Naive thymus-derived CD4-positive, alpha-beta T cell (primary cell): Measurements from ENCODE around the gene RPL12. TPM values are rescaled to one million over a fixed set of nuclear protein-coding genes. Genes with fewer than 3 reads are reported as not detected.

Experiments used
- ATAC-seq: fragments of 150-1000 bp; cut with Tn5 transposase; 2 replicates; pipeline ENCODE4 v1.10.0; 2021; ENCODE audit warnings: mild to moderate bottlenecking, moderate library complexity
- CTCF ChIA-PET: fragments of 350-600 bp; sonication (Branson Sonifier 250); formaldehyde crosslinking; loops from one replicate; lab custom pipeline; 2021; ENCODE audit warnings: antibody characterized with exemption; lab: Charles Lee
- POLR2A ChIA-PET: fragments of 350-600 bp; sonication (Branson Sonifier 250); formaldehyde crosslinking; loops from one replicate; lab custom pipeline; 2021; ENCODE audit warnings: antibody characterized with exemption, inconsistent platforms; lab: Charles Lee
- DNase-seq, 9 donors: peaks; one replicate each; pipeline versions ENCODE4 v3.0.0 to v3.0.0-alpha.2; 2020 to 2022; ENCODE audit warnings: mixed read lengths in 1 of 9
- H3K27ac ChIP-seq: one replicate; pipeline ENCODE4 v1.7.0; 2013; ENCODE audit warnings: mild to moderate bottlenecking, low read depth, low read length, moderate library complexity
- H3K27me3 ChIP-seq, 2 donors: one replicate each; pipeline ENCODE4 v1.7.0; 2013; ENCODE audit warnings: low read length in 2 of 2, mild to moderate bottlenecking in 2 of 2, moderate library complexity in 2 of 2; ENCODE audit not compliant: control insufficient read depth in 2 of 2, insufficient read depth in 2 of 2
- H3K36me3 ChIP-seq, 3 experiments: 1 replicate in 2 of 3; 2 replicates in 1 of 3; pipeline ENCODE4 v1.7.0; 2013; ENCODE audit warnings: low read length in 3 of 3, mild to moderate bottlenecking in 3 of 3, moderate library complexity in 1 of 3; ENCODE audit not compliant: insufficient read depth in 3 of 3, control insufficient read depth in 2 of 3
- H3K4me1 ChIP-seq, 2 donors: one replicate each; pipeline ENCODE4 v1.7.0; 2013; ENCODE audit warnings: low read length in 2 of 2, mild to moderate bottlenecking in 2 of 2, moderate library complexity in 1 of 2; ENCODE audit not compliant: control insufficient read depth in 2 of 2, insufficient read depth in 2 of 2
- H3K4me3 ChIP-seq: 2 replicates; pipeline ENCODE4 v1.7.0; 2013; ENCODE audit warnings: mild to moderate bottlenecking, low read length
- H3K9me3 ChIP-seq, 3 experiments: 1 replicate in 2 of 3; 2 replicates in 1 of 3; pipeline ENCODE4 v1.7.0; 2013; ENCODE audit warnings: low read length in 3 of 3; ENCODE audit not compliant: control insufficient read depth in 2 of 3
- H3K27ac Mint-ChIP-seq, 9 donors: one replicate each; pipeline ENCODE4 v1.8.0; 2020 to 2022; ENCODE audit warnings: mixed read lengths in 9 of 9, mild to moderate bottlenecking in 8 of 9, moderate library complexity in 5 of 9, inconsistent platforms in 2 of 9
- H3K27me3 Mint-ChIP-seq, 5 donors: one replicate each; pipeline ENCODE4 v1.8.0; 2021 to 2022; ENCODE audit warnings: mixed read lengths in 5 of 5, mild to moderate bottlenecking in 1 of 5
- H3K36me3 Mint-ChIP-seq, 5 donors: one replicate each; pipeline ENCODE4 v1.8.0; 2020 to 2022; ENCODE audit warnings: mixed read lengths in 5 of 5, mild to moderate bottlenecking in 3 of 5, inconsistent platforms in 1 of 5
- H3K4me1 Mint-ChIP-seq, 7 donors: one replicate each; pipeline ENCODE4 v1.8.0; 2020 to 2022; ENCODE audit warnings: mixed read lengths in 7 of 7, mild to moderate bottlenecking in 3 of 7, inconsistent platforms in 1 of 7
- H3K4me3 Mint-ChIP-seq, 10 donors: one replicate each; pipeline ENCODE4 v1.8.0; 2020 to 2022; ENCODE audit warnings: mild to moderate bottlenecking in 10 of 10, mixed read lengths in 10 of 10, moderate library complexity in 6 of 10, inconsistent platforms in 2 of 10
- H3K9me3 Mint-ChIP-seq, 11 donors: one replicate each; pipeline ENCODE4 v1.8.0; 2020 to 2022; ENCODE audit warnings: mixed read lengths in 11 of 11, mild to moderate bottlenecking in 4 of 11, inconsistent platforms in 1 of 11, moderate library complexity in 1 of 11
- intact Hi-C, 2 donors: fragments of 100-400 bp; cut with micrococcal nuclease; formaldehyde crosslinking; loops; one replicate each; pipeline ENCODE4 v1.15.1; 2023
- polyA plus RNA-seq, 2 donors: library from polyadenylated mRNA; unstranded; fragments of 300-500 nt; fragmentation: Illumina TruSeq; gene quantifications; one replicate each; pipeline ENCODE4 v1.2.3, GENCODE V29; 2021
- total RNA-seq, 6 experiments: library from RNA in 5 of 6; stranded (reverse) in 5 of 6; gene quantifications; 1 replicate in 5 of 6; 2 replicates in 1 of 6; pipeline ENCODE4 v1.2.3 and lab custom pipeline; 2021 to 2026

The RPL12 gene
- total and polyA plus RNA-seq, 7 experiments from 2014 or later, result 1,005 to 1,958 (median 1,896) TPM

DNA sequence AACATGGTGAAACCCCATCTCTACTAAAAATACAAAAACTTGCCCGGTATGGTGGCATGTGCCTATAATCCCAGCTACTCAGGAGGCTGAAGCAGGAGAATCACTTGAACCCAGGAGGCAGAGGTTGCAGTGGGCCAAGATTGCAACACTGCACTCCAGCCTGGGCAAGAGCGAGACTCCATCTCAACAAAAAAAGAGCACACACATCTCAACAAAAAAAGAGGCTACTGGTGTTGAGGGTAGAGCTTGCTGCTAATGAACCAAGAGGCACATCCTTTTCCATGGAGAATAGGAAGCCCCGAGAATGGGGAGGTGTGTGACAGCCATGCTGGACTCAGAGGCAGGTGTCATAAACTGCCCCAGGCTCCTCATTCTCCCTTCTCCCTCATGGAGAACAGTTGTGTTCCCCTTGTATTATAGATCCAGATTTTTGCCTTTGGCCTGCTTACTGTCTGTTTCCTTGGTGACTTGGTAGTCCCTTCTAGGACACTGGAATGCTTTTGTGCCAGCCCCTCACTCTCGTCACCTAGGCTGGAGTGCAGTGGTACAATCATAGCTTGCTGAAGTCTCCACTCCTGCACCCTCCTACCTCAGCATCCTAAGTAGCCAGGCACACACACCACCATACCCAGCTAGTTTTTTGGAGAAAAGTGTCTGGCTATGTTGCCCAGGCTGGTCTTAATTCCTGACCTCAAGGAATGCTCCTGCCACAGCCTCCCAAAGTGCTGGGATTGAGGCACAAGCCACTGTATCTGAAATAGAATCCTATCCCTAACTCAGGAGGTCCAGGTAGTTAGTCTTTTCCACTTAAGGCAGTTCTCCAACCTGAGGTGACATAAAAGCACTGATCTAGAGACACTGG lies 5.1 kb downstream of the RPL12 start:
- H3K27ac ChIP-seq, result no peak overlapping the region
- POLR2A ChIA-PET, result no interaction called here
- H3K36me3 ChIP-seq, result peaks cover 21 to 82% (median 36%) of the 10 kb centered on the region in 3 experiments
- peaks cover 21 to 34% (median 30%) of the 10 kb centered on the region in 7 donors for H3K4me1 Mint-ChIP-seq
- peak overlapping the region in 5 of 9 donors; percentile 3 to 84 (median 43) for H3K27ac Mint-ChIP-seq
- peaks cover 10 to 91% (median 42%) of the 10 kb centered on the region in 5 donors for H3K36me3 Mint-ChIP-seq
- H3K27me3 ChIP-seq, result no peaks in the 10 kb centered on the region
- H3K9me3 Mint-ChIP-seq, result peaks cover 0 to 14% (median 0%) of the 10 kb centered on the region in 11 donors
- DNase-seq (no peak), ATAC-seq (no peak)
- H3K4me3 ChIP-seq, result no peak overlapping the region
- intact Hi-C loops, result no loop called here
- no peaks in the 10 kb centered on the region for H3K27me3 Mint-ChIP-seq
- peaks cover 17% of the 10 kb centered on the region in 2 donors for H3K4me1 ChIP-seq
- CTCF ChIA-PET, result interaction anchor here (0.6 kb wide), 1 partner anchor 154 kb away, joined by 4 read pairs; no protein-coding TSS in a partner anchor
- H3K9me3 ChIP-seq, result no peaks in the 10 kb centered on the region
- H3K4me3 Mint-ChIP-seq, result no peak overlapping the region

DNA sequence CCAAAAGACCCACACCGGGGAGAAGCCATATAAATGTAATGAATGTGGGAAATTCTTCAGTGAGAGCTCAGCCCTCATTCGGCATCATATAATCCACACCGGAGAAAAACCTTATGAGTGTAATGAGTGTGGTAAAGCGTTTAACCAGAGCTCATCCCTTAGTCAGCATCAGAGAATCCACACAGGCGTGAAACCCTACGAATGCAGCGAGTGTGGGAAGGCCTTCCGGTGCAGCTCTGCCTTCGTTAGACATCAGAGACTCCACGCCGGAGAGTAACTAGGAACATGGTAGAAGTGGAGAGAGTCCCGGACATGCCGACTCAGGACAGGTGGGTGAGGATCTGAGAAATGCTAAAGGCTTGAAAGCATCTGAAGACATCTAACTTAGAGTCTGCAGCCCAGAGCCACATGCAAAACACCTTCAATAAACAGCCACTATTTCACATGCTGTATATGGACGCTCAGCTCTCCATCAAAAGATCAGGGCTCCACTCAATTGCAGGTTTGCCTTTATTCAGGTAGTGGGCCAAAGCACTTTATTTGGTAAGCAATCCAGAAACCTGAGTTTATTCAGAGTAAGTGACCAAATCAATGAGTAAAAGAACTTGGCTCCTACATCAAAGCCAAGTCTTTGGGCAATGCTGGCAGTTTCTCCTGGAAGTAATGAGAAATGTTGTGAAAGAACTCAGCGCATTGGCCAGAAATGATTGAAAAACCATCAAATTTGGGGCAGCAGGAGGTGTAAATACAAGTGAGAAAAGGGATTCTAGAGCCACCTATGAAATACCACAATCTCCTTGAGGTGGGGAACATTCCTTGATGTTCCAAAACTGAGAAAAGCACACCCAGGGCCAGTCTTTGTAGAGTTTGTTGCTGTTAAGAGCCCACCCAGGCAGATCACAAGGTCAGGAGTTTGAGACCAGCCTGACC lies 6.0 kb downstream of the RPL12 start:
- H3K9me3 Mint-ChIP-seq, result peaks cover 0 to 14% (median 0%) of the 10 kb centered on the region in 11 donors
- H3K4me1 Mint-ChIP-seq, result peaks cover 15 to 29% (median 24%) of the 10 kb centered on the region in 7 donors
- Histone ChIP-seq H3K4me3 (no peak overlapping the region), H3K27me3 (no peaks in the 10 kb centered on the region), H3K27ac (no peak overlapping the region), H3K36me3 (peaks cover 21 to 89% (median 39%) of the 10 kb centered on the region in 3 experiments), H3K9me3 (no peaks in the 10 kb centered on the region), H3K4me1 (peaks cover 15% of the 10 kb centered on the region in 2 donors)
- intact Hi-C loops, result no loop called here
- peaks cover 13 to 94% (median 50%) of the 10 kb centered on the region in 5 donors for H3K36me3 Mint-ChIP-seq
- CTCF ChIA-PET, result no interaction called here
- peak overlapping the region in 3 of 9 donors; percentile 32 to 44 (median 43) for H3K27ac Mint-ChIP-seq
- H3K27me3 Mint-ChIP-seq, result no peaks in the 10 kb centered on the region
- H3K4me3 Mint-ChIP-seq, result no peak overlapping the region
- no peak for ATAC-seq
- POLR2A ChIA-PET, result no interaction called here
- no peak for DNase-seq

DNA sequence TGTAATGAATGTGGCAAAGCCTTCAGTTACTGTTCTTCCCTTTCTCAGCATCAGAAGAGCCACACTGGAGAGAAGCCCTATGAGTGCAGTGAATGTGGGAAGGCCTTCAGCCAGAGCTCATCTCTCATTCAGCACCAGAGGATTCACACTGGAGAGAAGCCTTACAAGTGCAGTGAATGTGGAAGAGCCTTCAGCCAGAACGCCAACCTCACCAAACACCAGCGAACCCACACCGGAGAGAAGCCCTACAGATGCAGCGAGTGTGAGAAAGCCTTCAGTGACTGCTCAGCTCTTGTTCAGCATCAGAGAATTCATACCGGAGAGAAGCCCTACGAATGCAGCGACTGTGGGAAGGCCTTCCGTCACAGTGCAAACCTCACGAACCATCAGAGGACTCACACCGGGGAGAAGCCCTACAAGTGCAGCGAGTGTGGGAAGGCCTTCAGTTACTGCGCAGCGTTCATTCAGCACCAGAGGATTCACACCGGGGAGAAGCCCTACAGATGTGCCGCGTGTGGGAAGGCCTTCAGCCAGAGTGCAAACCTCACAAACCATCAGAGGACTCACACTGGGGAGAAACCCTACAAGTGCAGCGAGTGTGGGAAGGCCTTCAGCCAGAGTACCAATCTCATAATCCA lies 6.8 kb downstream of the RPL12 start:
- Mint-ChIP-seq H3K4me3 (no peak overlapping the region), H3K9me3 (peaks cover 0 to 14% (median 0%) of the 10 kb centered on the region in 11 donors), H3K4me1 (peaks cover 7 to 21% (median 18%) of the 10 kb centered on the region in 7 donors), H3K27ac (peak overlapping the region in 3 of 9 donors; percentile 8 to 56 (median 32)), H3K27me3 (no peaks in the 10 kb centered on the region), H3K36me3 (peaks cover 15 to 91% (median 47%) of the 10 kb centered on the region in 5 donors)
- intact Hi-C loops, result no loop called here
- Histone ChIP-seq H3K9me3 (no peaks in the 10 kb centered on the region), H3K4me1 (peaks cover 7% of the 10 kb centered on the region in 2 donors), H3K27ac (no peak overlapping the region), H3K27me3 (no peaks in the 10 kb centered on the region), H3K36me3 (peaks cover 18 to 86% (median 37%) of the 10 kb centered on the region in 3 experiments), H3K4me3 (no peak overlapping the region)
- POLR2A ChIA-PET, result no interaction called here
- CTCF ChIA-PET, result no interaction called here
- DNase-seq (no peak), ATAC-seq (no peak)

DNA sequence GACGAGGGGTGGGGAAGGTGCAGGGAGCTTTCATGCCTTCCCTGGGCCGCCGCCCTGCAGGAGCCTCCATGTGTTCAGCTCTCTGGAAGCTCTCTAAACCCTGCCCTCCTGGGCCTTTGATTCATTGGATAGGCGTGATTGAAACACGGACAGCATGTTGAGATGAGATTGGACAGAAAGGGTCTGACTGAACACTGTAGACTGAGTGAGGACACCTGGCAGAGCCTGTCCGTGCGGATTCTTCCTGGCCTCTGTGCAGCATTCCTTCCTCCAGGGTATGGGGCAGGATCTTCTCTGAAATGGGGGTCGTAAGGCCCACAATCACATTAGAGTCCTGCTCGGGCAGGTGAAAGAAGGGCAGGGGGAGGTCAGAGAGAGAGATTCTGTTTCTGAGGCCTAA lies 12.8 kb downstream of the RPL12 start:
- Mint-ChIP-seq H3K27ac (no peak overlapping the region), H3K4me3 (peak overlapping the region in 1 of 10 donors; percentile 1), H3K4me1 (peaks cover 0 to 14% (median 4%) of the 10 kb centered on the region in 7 donors), H3K36me3 (peaks cover 25 to 73% (median 42%) of the 10 kb centered on the region in 5 donors), H3K9me3 (no peaks in the 10 kb centered on the region), H3K27me3 (no peaks in the 10 kb centered on the region)
- POLR2A ChIA-PET, result interaction anchor here (1.9 kb wide), 1 partner anchor 12 kb away, joined by 5 read pairs; the partner anchor contains the start of genes LRSAM1 and RPL12
- no peak for DNase-seq
- H3K36me3 ChIP-seq, result peaks cover 26 to 83% (median 29%) of the 10 kb centered on the region in 3 experiments
- H3K9me3 ChIP-seq, result no peaks in the 10 kb centered on the region
- no peak overlapping the region for H3K27ac ChIP-seq
- intact Hi-C loops, result no loop called here
- CTCF ChIA-PET, result interaction anchor here (1.0 kb wide), 1 partner anchor 17 kb away, joined by 3 read pairs; no protein-coding TSS in a partner anchor
- ATAC-seq, result no peak
- peaks cover 0 to 22% of the 10 kb centered on the region in 2 donors for H3K4me1 ChIP-seq
- no peaks in the 10 kb centered on the region for H3K27me3 ChIP-seq
- H3K4me3 ChIP-seq, result no peak overlapping the region

DNA sequence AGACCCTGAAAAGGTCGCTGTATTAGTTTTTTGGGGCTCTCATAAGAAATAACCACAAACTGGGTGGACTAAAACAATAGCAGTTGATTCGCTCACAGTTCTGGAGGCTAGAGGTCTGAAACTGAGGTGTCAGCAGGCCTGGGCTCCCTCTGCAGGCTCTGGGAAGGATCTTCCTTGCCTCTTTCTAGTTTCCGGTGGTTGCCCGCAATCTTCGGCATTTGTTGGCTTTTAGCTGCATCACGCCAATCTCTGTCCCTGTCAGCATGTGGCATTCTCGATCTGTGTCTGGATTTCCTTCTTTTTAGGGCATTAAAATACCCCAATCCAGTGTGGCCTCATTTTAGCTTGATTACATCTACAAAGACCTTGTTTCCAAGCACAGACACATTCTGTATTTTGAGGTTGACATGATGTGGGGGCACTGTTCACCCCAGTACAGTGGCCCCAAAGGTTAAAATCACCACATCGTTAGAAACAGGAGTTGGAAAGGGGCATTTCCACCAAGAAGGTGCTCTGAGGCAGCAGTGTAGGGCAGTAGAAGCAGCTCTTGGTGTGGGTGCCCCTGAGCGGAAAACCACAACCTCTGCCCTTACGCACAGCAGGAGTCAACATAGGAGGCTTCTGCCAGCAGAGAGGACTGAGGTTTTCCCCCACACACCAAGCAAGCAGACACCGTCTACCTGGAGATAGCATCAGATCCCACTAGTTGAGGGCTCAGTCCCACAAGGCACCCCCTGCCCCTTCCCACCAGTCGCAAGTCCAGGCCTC lies 13.5 kb downstream of the RPL12 start:
- Mint-ChIP-seq H3K9me3 (no peaks in the 10 kb centered on the region), H3K27me3 (no peaks in the 10 kb centered on the region), H3K4me3 (peak overlapping the region in 2 of 10 donors; percentile 1 to 15), H3K27ac (peak overlapping the region in 2 of 9 donors; percentile 17 to 31), H3K36me3 (peaks cover 25 to 76% (median 49%) of the 10 kb centered on the region in 5 donors), H3K4me1 (peaks cover 0 to 16% (median 4%) of the 10 kb centered on the region in 7 donors)
- no peak for DNase-seq
- no peak overlapping the region for H3K27ac ChIP-seq
- H3K9me3 ChIP-seq, result no peaks in the 10 kb centered on the region
- peak; percentile 77 for ATAC-seq
- intact Hi-C loops, result no loop called here
- POLR2A ChIA-PET, result interaction anchor here (1.9 kb wide), 1 partner anchor 13 kb away, joined by 5 read pairs; the partner anchor contains the start of genes LRSAM1 and RPL12
- CTCF ChIA-PET, result interaction anchor here (1.0 kb wide), 1 partner anchor 17 kb away, joined by 3 read pairs; no protein-coding TSS in a partner anchor
- H3K4me3 ChIP-seq, result no peak overlapping the region
- H3K36me3 ChIP-seq, result peaks cover 26 to 84% (median 29%) of the 10 kb centered on the region in 3 experiments
- H3K4me1 ChIP-seq, result peaks cover 0 to 22% of the 10 kb centered on the region in 2 donors
- H3K27me3 ChIP-seq, result no peaks in the 10 kb centered on the region
